Skin epidermis (tissue), 12 donors: ENCODE measurements around the gene KAZALD1.
"Not testable (repeated sequence)": the region's sequence is repeated elsewhere in the genome, so short reads cannot be mapped to it uniquely, and the experiment has no call there.

Source experiments
- H3K27ac ChIP-seq, 21 experiments: fragments of 200-600 bp; sonication (generic) in 11 of 21; one replicate each; pipeline ENCODE4 v1.5.0; 2020; ENCODE audit warnings: mild to moderate bottlenecking in 3 of 21, inconsistent platforms in 2 of 21, moderate library complexity in 2 of 21
- H3K4me3 ChIP-seq, 7 experiments: fragments of 200-600 bp; sonication (generic) in 2 of 7; one replicate each; pipeline ENCODE4 v1.5.0; 2020; ENCODE audit warnings: inconsistent platforms in 2 of 7, mild to moderate bottlenecking in 2 of 7, moderate library complexity in 1 of 7

Gene KAZALD1

GRCh38 chr10:101029520-101030295 lies 32.1 kb upstream of the KAZALD1 start:
- Histone ChIP-seq H3K27ac (no peak overlapping the region), H3K4me3 (no peak overlapping the region)

- peak overlapping the region in 16 of 21 experiments; percentile 88 to 100 (median 97) for H3K27ac ChIP-seq
- peak overlapping the region; percentile 47 to 90 (median 70) for H3K4me3 ChIP-seq
Observed at GRCh38 chr10:101030496-101031127, 31.2 kb upstream of the KAZALD1 start.

GRCh38 chr10:101031128-101031795 lies 30.5 kb upstream of the KAZALD1 start, which contains the start of the genes PDZD7 and SFXN3:
Gene PDZD7, minus strand, starts transcription at chr10:101031129. Its CDS starts 910 bp downstream, at chr10:101030219.
Gene SFXN3, plus strand, starts transcription at chr10:101031234. Its CDS starts 3,461 bp downstream, at chr10:101034695.
- Histone ChIP-seq H3K27ac (peak within 1 kb of the TSS; percentile 70 to 100 (median 96)), H3K4me3 (peak within 1 kb of the TSS; percentile 47 to 90 (median 70))

- Histone ChIP-seq H3K4me3 (peak overlapping the region; percentile 47 to 90 (median 70)), H3K27ac (peak overlapping the region; percentile 70 to 100 (median 96))
Observed at GRCh38 chr10:101031796-101032636, 29.8 kb upstream of the KAZALD1 start.

- H3K27ac ChIP-seq: peak overlapping the region; percentile 70 to 100 (median 96)
- H3K4me3 ChIP-seq: peak overlapping the region; percentile 47 to 90 (median 70)
Observed at GRCh38 chr10:101032637-101033224, 29.1 kb upstream of the KAZALD1 start.

- Histone ChIP-seq H3K27ac (peak overlapping the region in 18 of 21 experiments; percentile 88 to 100 (median 96)), H3K4me3 (peak overlapping the region in 6 of 7 experiments; percentile 47 to 90 (median 70))
Observed at GRCh38 chr10:101033276-101033675, 28.5 kb upstream of the KAZALD1 start.

GRCh38 chr10:101034404-101034803 lies 27.4 kb upstream of the KAZALD1 start:
- H3K4me3 ChIP-seq, H3K27ac ChIP-seq: not testable (repeated sequence)

GRCh38 chr10:101035314-101035713 lies 26.5 kb upstream of the KAZALD1 start:
- Histone ChIP-seq H3K27ac (peak overlapping the region in 2 of 21 experiments; percentile 13 to 33), H3K4me3 (no peak overlapping the region)

- H3K4me3 ChIP-seq: no peak overlapping the region
- peak overlapping the region in 2 of 21 experiments; percentile 13 to 33 for H3K27ac ChIP-seq
Observed at GRCh38 chr10:101035916-101036702, 25.7 kb upstream of the KAZALD1 start.

- Histone ChIP-seq H3K27ac (no peak overlapping the region), H3K4me3 (no peak overlapping the region)
Observed at GRCh38 chr10:101036726-101037125, 25.1 kb upstream of the KAZALD1 start.

- Histone ChIP-seq H3K27ac (no peak overlapping the region), H3K4me3 (no peak overlapping the region)
Observed at GRCh38 chr10:101038484-101038883, 23.3 kb upstream of the KAZALD1 start.

GRCh38 chr10:101040061-101040460 lies 21.7 kb upstream of the KAZALD1 start:
- no peak overlapping the region for H3K4me3 ChIP-seq
- no peak overlapping the region for H3K27ac ChIP-seq

GRCh38 chr10:101040851-101041250 lies 20.9 kb upstream of the KAZALD1 start:
- H3K4me3 ChIP-seq: no peak overlapping the region
- peak overlapping the region in 1 of 21 experiments; percentile 35 for H3K27ac ChIP-seq

- H3K4me3 ChIP-seq: no peak overlapping the region
- H3K27ac ChIP-seq: peak overlapping the region in 1 of 21 experiments; percentile 79
Observed at GRCh38 chr10:101041252-101041761, 20.5 kb upstream of the KAZALD1 start.

- H3K27ac ChIP-seq: peak overlapping the region in 18 of 21 experiments; percentile 65 to 93 (median 83)
- peak overlapping the region in 6 of 7 experiments; percentile 28 to 55 (median 42) for H3K4me3 ChIP-seq
Observed at GRCh38 chr10:101042118-101042517, 19.7 kb upstream of the KAZALD1 start.

- H3K27ac ChIP-seq: peak overlapping the region; percentile 14 to 93 (median 82)
- peak overlapping the region; percentile 28 to 55 (median 40) for H3K4me3 ChIP-seq
Observed at GRCh38 chr10:101042667-101043362, 19.0 kb upstream of the KAZALD1 start.

GRCh38 chr10:101043363-101043707 lies 18.5 kb upstream of the KAZALD1 start:
- Histone ChIP-seq H3K27ac (peak overlapping the region; percentile 14 to 93 (median 82)), H3K4me3 (peak overlapping the region; percentile 28 to 55 (median 40))
